HepG2 (cell line): ENCODE measurements around the gene DNAJC5. TPM values are rescaled to one million over a fixed set of nuclear protein-coding genes. Genes with fewer than 3 reads are reported as not detected.

ENCODE experiments used
- ASH2L ChIP-seq: fragments of 300-600, 200-600 bp; sonication (generic); IDR thresholded peaks from 2 replicates; pipeline ENCODE4 v1.7.0; 2017; ENCODE audit warnings: low read depth, mild to moderate bottlenecking, moderate library complexity, mixed read lengths, low read length; ENCODE audit not compliant: insufficient read length
- ATF7 ChIP-seq, 2 experiments: fragments of 450-650 bp in 1 of 2; sonication (generic) in 1 of 2; formaldehyde crosslinking in 1 of 2; IDR thresholded peaks; 2 replicates each; pipeline versions ENCODE4 v1.4.0 to v1.6.1; 2016 to 2020; ENCODE audit warnings: antibody characterized with exemption in 1 of 2, mild to moderate bottlenecking in 1 of 2, missing genetic modification reagents in 1 of 2
- MAFF ChIP-seq: IDR thresholded peaks from 2 replicates; pipeline ENCODE4 v1.6.1; 2011; ENCODE audit warnings: low read depth, low read length, improper control_type of control experiment
- MTA1 ChIP-seq: sonication (generic); formaldehyde crosslinking; IDR thresholded peaks from 2 replicates; pipeline ENCODE4 v1.4.0; 2020; ENCODE audit warnings: missing genetic modification reagents, mild to moderate bottlenecking, borderline replicate concordance
- PATZ1 ChIP-seq: sonication (generic); formaldehyde crosslinking; IDR thresholded peaks from 2 replicates; pipeline ENCODE4 v1.4.0; 2020; ENCODE audit warnings: missing genetic modification reagents
- PCBP2 ChIP-seq: fragments of 200-400 bp; formaldehyde crosslinking; optimal IDR thresholded peaks from 2 replicates; pipeline ENCODE3; 2018; ENCODE audit warnings: low read length, low read depth; ENCODE audit not compliant: poor library complexity, severe bottlenecking
- ZNF292 ChIP-seq: sonication (generic); formaldehyde crosslinking; IDR thresholded peaks from 2 replicates; pipeline ENCODE4 v1.8.1; 2022; ENCODE audit warnings: mild to moderate bottlenecking, low read depth, missing genetic modification reagents, borderline replicate concordance
- polyA plus RNA-seq, 8 experiments: library from polyadenylated mRNA; depleted of rRNA in 3 of 8; stranded (reverse) in 7 of 8; unstranded in 1 of 8; fragments of >200 nt; fragmentation: Illumina TruSeq in 4 of 8; extraction: Trizol in 4 of 8; gene quantifications; 2 replicates each; pipeline versions ENCODE4 v1.2.1 to v1.2.3, GENCODE V29; 2011 to 2016; ENCODE audit warnings: low read depth in 4 of 8, missing spikeins in 1 of 8, mixed read lengths in 1 of 8; ENCODE audit not compliant: insufficient read depth in 1 of 8
- total RNA-seq, 5 experiments: library from RNA; depleted of rRNA; stranded (reverse); fragments of >200 nt; fragmentation: Illumina TruSeq; extraction: Trizol; gene quantifications; 2 replicates each; pipeline ENCODE4 v1.2.3, GENCODE V29; 2016; ENCODE audit warnings: low read depth in 1 of 5
- TF ChIP-seq, protein P1 (sequence below): sonication (generic); formaldehyde crosslinking; IDR thresholded peaks from 2 replicates; pipeline ENCODE4 v1.9.0; 2021; ENCODE audit warnings: missing genetic modification reagents, mild to moderate bottlenecking, borderline replicate concordance
- TF ChIP-seq, protein P2 (sequence below): sonication (generic); formaldehyde crosslinking; IDR thresholded peaks from 2 replicates; pipeline ENCODE4 v1.4.0; 2020; ENCODE audit warnings: mild to moderate bottlenecking, missing genetic modification reagents
- TF ChIP-seq, protein P3 (sequence below): sonication (generic); formaldehyde crosslinking; IDR thresholded peaks from 2 replicates; pipeline ENCODE4 v1.5.1; 2020; ENCODE audit warnings: missing genetic modification reagents, mild to moderate bottlenecking, borderline replicate concordance
- TF ChIP-seq, protein P4 (sequence below): fragments of 450-650 bp; IDR thresholded peaks from 2 replicates; pipeline ENCODE4 v1.6.1; 2017

The DNAJC5 gene
- total and polyA plus RNA-seq, 2 of the 13 experiments (the other 11 are each of a cell fraction or from before 2014, with no cell fraction given), result 42.8 to 64.5 TPM

DNA sequence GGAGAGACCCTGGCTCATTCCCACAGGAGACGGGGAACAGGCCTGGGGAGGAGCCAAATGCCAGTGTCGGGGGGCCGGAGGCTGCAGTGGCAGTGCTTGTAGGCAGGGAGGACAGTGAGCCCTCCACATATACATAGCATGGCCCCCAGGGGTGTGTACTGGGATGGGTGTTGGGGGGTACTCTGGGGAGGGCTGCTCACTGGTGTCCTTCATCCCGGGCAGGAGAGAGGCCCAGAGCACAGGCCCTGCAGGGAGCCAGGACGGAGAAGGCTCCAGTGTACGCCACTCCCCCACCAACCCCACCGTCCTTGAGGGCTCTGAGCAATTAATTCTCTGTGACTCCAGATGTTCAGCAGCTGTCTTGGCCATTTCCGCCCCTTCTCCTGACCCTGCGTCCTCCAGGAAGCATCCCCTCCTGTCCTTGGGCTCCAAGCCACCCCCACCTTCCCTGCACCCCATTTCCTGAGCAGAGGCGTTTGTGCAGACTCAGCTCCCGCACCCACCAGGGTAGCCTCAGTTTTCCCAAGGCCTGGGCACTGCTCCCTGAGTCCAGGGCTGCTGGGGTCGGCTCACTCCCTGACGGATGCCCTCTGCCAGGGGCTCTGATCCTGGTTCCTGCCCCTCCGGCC is 37.0 kb upstream of the DNAJC5 start (continued):
- TF ChIP-seq ASH2L (no peak), ZNF292 (CRISPR knock-in tag) (0 out of 2 replicates have a peak, but pooled peaks have one; percentile 39), MAFF (0 out of 2 replicates have a peak, but pooled peaks have one; percentile 12), MTA1 (CRISPR knock-in tag) (peak; percentile 69; the same call in 1 of the 2 replicates), ATF7 (IDR thresholded peaks at IDR 0.05) (no peak), ATF7 (CRISPR knock-in tag; IDR thresholded peaks at IDR 0.05) (0 out of 2 replicates have a peak, but pooled peaks have one; percentile 10), PCBP2 (no peak), PATZ1 (CRISPR knock-in tag) (peak; percentile 63)
- TF ChIP-seq, protein P1, sequence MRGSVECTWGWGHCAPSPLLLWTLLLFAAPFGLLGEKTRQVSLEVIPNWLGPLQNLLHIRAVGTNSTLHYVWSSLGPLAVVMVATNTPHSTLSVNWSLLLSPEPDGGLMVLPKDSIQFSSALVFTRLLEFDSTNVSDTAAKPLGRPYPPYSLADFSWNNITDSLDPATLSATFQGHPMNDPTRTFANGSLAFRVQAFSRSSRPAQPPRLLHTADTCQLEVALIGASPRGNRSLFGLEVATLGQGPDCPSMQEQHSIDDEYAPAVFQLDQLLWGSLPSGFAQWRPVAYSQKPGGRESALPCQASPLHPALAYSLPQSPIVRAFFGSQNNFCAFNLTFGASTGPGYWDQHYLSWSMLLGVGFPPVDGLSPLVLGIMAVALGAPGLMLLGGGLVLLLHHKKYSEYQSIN (CRISPR knock-in tag), result no peak
- TF ChIP-seq, protein P2, sequence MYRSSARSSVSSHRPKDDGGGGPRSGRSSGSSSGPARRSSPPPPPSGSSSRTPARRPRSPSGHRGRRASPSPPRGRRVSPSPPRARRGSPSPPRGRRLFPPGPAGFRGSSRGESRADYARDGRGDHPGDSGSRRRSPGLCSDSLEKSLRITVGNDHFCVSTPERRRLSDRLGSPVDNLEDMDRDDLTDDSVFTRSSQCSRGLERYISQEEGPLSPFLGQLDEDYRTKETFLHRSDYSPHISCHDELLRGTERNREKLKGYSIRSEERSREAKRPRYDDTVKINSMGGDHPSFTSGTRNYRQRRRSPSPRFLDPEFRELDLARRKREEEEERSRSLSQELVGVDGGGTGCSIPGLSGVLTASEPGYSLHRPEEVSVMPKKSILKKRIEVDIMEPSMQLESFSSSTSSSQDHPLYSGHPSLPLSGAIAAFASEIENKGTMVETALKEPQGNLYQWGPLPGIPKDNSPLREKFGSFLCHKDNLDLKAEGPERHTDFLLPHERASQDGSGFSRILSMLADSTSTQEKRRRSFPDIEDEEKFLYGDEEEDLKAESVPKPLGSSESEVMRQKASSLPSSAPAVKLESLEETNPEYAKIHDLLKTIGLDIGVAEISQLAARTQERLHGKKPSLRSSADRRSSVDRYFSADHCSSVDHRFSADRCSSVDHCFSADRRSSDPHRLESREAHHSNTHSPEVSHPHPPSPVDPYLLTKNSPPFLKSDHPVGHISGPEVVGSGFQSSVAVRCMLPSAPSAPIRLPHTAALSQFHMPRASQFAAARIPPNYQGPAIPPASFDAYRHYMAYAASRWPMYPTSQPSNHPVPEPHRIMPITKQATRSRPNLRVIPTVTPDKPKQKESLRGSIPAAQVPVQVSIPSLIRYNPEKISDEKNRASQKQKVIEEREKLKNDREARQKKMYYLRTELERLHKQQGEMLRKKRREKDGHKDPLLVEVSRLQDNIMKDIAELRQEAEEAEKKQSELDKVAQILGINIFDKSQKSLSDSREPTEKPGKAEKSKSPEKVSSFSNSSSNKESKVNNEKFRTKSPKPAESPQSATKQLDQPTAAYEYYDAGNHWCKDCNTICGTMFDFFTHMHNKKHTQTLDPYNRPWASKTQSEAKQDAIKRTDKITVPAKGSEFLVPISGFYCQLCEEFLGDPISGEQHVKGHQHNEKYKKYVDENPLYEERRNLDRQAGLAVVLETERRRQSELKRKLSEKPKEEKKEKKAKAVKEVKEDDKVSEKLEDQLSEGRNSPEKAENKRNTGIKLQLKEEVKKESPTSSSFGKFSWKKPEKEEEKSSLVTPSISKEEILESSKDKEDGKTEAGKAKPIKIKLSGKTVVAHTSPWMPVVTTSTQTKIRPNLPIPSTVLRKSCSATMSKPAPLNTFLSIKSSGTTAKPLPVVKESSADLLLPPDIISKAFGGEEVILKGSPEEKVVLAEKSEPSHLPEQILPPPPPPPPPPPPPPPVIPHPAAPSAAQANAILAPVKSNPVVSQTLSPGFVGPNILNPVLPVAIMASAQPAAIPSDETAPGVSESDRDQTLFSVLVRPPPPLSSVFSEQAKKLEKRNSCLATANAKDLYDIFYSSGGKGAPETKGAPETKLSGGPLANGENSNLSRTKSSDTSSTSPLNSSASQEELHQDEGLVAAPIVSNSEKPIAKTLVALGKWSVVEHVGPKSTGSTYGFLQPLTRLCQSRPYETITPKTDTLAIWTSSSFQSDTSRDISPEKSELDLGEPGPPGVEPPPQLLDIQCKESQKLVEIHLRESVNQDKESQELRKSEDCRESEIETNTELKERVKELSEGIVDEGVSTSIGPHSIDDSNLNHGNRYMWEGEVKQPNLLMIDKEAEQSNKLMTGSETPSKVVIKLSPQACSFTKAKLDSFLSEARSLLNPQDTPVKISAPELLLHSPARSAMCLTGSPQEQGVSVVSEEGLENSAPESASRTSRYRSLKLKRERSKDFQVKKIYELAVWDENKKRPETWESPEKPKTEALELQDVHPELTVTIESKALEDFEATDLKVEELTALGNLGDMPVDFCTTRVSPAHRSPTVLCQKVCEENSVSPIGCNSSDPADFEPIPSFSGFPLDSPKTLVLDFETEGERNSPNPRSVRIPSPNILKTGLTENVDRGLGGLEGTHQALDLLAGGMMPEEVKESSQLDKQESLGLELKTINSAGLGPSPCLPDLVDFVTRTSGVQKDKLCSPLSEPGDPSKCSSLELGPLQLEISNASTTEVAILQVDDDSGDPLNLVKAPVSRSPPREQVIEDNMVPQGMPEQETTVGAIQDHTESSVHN (CRISPR knock-in tag), result no peak
- TF ChIP-seq, protein P3, sequence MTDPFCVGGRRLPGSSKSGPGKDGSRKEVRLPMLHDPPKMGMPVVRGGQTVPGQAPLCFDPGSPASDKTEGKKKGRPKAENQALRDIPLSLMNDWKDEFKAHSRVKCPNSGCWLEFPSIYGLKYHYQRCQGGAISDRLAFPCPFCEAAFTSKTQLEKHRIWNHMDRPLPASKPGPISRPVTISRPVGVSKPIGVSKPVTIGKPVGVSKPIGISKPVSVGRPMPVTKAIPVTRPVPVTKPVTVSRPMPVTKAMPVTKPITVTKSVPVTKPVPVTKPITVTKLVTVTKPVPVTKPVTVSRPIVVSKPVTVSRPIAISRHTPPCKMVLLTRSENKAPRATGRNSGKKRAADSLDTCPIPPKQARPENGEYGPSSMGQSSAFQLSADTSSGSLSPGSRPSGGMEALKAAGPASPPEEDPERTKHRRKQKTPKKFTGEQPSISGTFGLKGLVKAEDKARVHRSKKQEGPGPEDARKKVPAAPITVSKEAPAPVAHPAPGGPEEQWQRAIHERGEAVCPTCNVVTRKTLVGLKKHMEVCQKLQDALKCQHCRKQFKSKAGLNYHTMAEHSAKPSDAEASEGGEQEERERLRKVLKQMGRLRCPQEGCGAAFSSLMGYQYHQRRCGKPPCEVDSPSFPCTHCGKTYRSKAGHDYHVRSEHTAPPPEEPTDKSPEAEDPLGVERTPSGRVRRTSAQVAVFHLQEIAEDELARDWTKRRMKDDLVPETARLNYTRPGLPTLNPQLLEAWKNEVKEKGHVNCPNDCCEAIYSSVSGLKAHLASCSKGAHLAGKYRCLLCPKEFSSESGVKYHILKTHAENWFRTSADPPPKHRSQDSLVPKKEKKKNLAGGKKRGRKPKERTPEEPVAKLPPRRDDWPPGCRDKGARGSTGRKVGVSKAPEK (CRISPR knock-in tag), result 0 out of 2 replicates have a peak, but pooled peaks have one; percentile 1
- TF ChIP-seq, protein P4, sequence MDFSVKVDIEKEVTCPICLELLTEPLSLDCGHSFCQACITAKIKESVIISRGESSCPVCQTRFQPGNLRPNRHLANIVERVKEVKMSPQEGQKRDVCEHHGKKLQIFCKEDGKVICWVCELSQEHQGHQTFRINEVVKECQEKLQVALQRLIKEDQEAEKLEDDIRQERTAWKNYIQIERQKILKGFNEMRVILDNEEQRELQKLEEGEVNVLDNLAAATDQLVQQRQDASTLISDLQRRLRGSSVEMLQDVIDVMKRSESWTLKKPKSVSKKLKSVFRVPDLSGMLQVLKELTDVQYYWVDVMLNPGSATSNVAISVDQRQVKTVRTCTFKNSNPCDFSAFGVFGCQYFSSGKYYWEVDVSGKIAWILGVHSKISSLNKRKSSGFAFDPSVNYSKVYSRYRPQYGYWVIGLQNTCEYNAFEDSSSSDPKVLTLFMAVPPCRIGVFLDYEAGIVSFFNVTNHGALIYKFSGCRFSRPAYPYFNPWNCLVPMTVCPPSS, result no peak
